ENCODE measurements around the gene PODXL2.

- TF ChIP-seq CBX3 (IDR thresholded peaks at IDR 0.05; ENCODE audit: low read depth), result no peak
- TF ChIP-seq CTCF (IDR thresholded peaks at IDR 0.05 in 2 of 3, conservative IDR thresholded peaks at IDR 0.05 in 1 of 3; ENCODE audit: borderline replicate concordance in 1 of 3, insufficient read depth in 1 of 3, low read depth in 2 of 3, low read length in 2 of 3), result no peak
- TF ChIP-seq MAX (IDR thresholded peaks at IDR 0.05), result no peak
- TF ChIP-seq JUND (IDR thresholded peaks at IDR 0.05), result no peak
- no peak for TF ChIP-seq POLR2A (IDR thresholded peaks at IDR 0.05; ENCODE audit: borderline replicate concordance, extremely low read depth, insufficient read depth, insufficient read length)
- TF ChIP-seq EGR1 (IDR thresholded peaks at IDR 0.05; ENCODE audit: low read depth), result no peak
Observed at GRCh38 chr3:127665586-127665985, 36.6 kb downstream of the PODXL2 start.
